Upper lobe of left lung (tissue), 6 donors: Measurements from ENCODE around the gene GLOD4. TPM values are rescaled to one million over a fixed set of nuclear protein-coding genes. Genes with fewer than 3 reads are reported as not detected.

Experiments
- ATAC-seq, 2 donors: fragments of 200-7000 bp; cut with Tn5 transposase; one replicate each; pipeline ENCODE4 v1.9.1; 2022; ENCODE audit warnings: mild to moderate bottlenecking in 2 of 2, moderate library complexity in 2 of 2; ENCODE audit not compliant: low FRiP score in 2 of 2
- DNase-seq, 2 donors: peaks; one replicate each; pipeline ENCODE4 v3.0.0-alpha.2; 2019 to 2020
- H3K27ac ChIP-seq, 4 donors: fragments of 200-600 bp; sonication (generic); one replicate each; pipeline ENCODE4 v1.5.1; 2016 to 2019
- H3K27me3 ChIP-seq, 4 donors: fragments of 200-600 bp; sonication (generic); one replicate each; pipeline ENCODE4 v1.5.1; 2017 to 2019
- H3K36me3 ChIP-seq, 4 donors: fragments of 200-600 bp; sonication (generic); one replicate each; pipeline ENCODE4 v1.5.1; 2016 to 2019
- H3K4me1 ChIP-seq, 4 donors: fragments of 200-600 bp; sonication (generic); one replicate each; pipeline ENCODE4 v1.5.1; 2018 to 2019
- H3K4me3 ChIP-seq, 4 donors: fragments of 200-600 bp; sonication (generic); one replicate each; pipeline ENCODE4 v1.5.1; 2017 to 2019; ENCODE audit warnings: mild to moderate bottlenecking in 2 of 4, moderate library complexity in 1 of 4
- H3K9me3 ChIP-seq, 4 donors: fragments of 200-600 bp; sonication (generic); one replicate each; pipeline ENCODE4 v1.5.1; 2018 to 2019
- EP300 ChIP-seq, 4 donors: sonication (generic); formaldehyde crosslinking; IDR thresholded peaks; one replicate each; pipeline ENCODE4 v1.5.1; 2017; ENCODE audit warnings: antibody characterized with exemption in 4 of 4, control low read depth in 2 of 4
- POLR2A ChIP-seq, 4 donors: fragments of 450-650 bp; IDR thresholded peaks; one replicate each; pipeline ENCODE4 v1.5.1; 2016 to 2017; ENCODE audit warnings: antibody characterized with exemption in 4 of 4, mild to moderate bottlenecking in 2 of 4
- POLR2AphosphoS5 ChIP-seq, 2 donors: sonication (generic); formaldehyde crosslinking; IDR thresholded peaks; one replicate each; pipeline ENCODE4 v1.5.1; 2017; ENCODE audit warnings: antibody characterized with exemption in 2 of 2
- WGBS, 2 donors: methylation state at CpG; one replicate each; pipeline ENCODE4 v1.1.5; 2017 to 2018; 5-methylcytosine and 5-hydroxymethylcytosine counted together
- total RNA-seq, 6 donors: library from RNA; depleted of rRNA in 4 of 6; stranded (reverse); fragments of >200 nt in 4 of 6; gene quantifications; one replicate each; pipeline versions ENCODE4 v1.1.0 to v1.2.1, GENCODE V29; 2016 to 2021
- TF ChIP-seq, protein P1 (sequence below), 6 experiments: fragments of 450-650 bp in 4 of 6; fragments of 200-600 bp in 2 of 6; sonication (generic) in 2 of 6; IDR thresholded peaks; one replicate each; pipeline ENCODE4 v1.5.1; 2016 to 2019; ENCODE audit warnings: antibody characterized with exemption in 6 of 6
- donor health status: DM: no; HTN: no; CAD: no; lungs with moderate emphysema.
- donor health status: DM: no; HTN: yes; CAD: no; lungs with severe emphysema.

The GLOD4 gene
- total RNA-seq, 6 donors from 2014 or later: 41.0 to 92.2 (median 51.8) TPM

DNA sequence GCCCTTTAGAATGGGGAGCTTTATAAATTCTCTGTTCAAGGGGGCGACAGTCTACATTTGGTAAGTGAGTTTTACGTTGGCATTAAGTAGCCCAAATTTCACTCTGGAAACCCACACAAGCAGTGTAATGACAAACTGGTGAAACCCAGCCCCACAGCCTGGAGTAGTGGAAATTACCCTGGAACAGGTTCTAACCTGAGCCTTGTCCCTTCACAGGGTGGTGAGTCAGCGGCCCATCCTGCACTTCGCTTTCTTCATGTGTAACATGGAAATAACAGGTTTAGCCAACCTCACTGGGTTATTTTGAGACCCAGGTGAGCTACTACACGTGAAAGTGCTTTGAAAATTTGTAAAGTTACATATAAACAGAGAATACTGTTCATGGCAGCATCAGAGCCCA, 53.2 kb downstream of the GLOD4 start:
- H3K9me3 ChIP-seq: no peaks in the 10 kb centered on the region
- peak in 1 of 2 donors; percentile 56 for ATAC-seq
- DNase-seq: peak in 1 of 2 donors; percentile 44
- TF ChIP-seq, protein P1, sequence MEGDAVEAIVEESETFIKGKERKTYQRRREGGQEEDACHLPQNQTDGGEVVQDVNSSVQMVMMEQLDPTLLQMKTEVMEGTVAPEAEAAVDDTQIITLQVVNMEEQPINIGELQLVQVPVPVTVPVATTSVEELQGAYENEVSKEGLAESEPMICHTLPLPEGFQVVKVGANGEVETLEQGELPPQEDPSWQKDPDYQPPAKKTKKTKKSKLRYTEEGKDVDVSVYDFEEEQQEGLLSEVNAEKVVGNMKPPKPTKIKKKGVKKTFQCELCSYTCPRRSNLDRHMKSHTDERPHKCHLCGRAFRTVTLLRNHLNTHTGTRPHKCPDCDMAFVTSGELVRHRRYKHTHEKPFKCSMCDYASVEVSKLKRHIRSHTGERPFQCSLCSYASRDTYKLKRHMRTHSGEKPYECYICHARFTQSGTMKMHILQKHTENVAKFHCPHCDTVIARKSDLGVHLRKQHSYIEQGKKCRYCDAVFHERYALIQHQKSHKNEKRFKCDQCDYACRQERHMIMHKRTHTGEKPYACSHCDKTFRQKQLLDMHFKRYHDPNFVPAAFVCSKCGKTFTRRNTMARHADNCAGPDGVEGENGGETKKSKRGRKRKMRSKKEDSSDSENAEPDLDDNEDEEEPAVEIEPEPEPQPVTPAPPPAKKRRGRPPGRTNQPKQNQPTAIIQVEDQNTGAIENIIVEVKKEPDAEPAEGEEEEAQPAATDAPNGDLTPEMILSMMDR (IDR thresholded peaks at IDR 0.05): no peak
- TF ChIP-seq EP300 (IDR thresholded peaks at IDR 0.05) (no peak), POLR2A (IDR thresholded peaks at IDR 0.05) (no peak), POLR2AphosphoS5 (IDR thresholded peaks at IDR 0.05) (no peak)
- no peak overlapping the region for H3K4me3 ChIP-seq
- WGBS, 2 donors: 81 to 85% methylated on average over 5 of the region's 5 CpGs
- H3K36me3 ChIP-seq: no peaks in the 10 kb centered on the region
- no peaks in the 10 kb centered on the region for H3K27me3 ChIP-seq
- H3K4me1 ChIP-seq: peaks cover 0 to 35% (median 10%) of the 10 kb centered on the region in 4 donors
- peak overlapping the region in 1 of 4 donors; percentile 18 for H3K27ac ChIP-seq

DNA sequence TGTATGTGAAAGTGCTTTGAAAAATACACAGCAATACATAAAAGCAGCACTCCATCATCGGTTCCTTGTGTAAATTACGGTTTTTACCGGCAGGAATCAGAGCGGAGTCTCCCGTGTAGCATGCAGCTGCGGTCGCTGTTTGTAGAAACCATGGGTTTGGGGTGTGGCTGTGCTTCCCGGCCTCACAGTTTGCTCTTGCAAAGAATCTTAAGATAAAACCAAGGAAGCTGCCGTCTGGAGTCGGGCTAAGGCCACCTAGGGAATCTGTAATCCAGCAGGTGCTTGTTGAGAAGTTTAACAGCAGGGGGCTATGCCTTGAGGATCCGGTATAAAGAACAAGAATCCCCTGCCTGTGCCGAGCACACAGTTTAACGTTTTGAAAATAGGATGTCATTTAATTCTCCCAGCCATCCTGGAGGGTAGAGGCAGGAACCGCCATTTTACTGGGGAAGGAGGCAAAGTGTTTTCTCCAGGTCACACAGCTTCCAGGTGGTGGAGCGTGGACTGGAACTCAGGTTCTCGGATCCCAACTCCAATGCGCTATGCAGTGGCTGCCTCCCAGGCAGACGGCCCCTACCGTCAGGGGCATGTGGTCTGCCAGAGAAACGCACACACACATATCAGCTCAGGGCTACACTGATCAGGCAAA, 55.7 kb downstream of the GLOD4 start:
- H3K9me3 ChIP-seq: no peaks in the 10 kb centered on the region
- no peaks in the 10 kb centered on the region for H3K36me3 ChIP-seq
- no peak for TF ChIP-seq POLR2AphosphoS5 (IDR thresholded peaks at IDR 0.05)
- TF ChIP-seq POLR2A (IDR thresholded peaks at IDR 0.05): no peak
- TF ChIP-seq EP300 (IDR thresholded peaks at IDR 0.05): no peak
- TF ChIP-seq, protein P1 (IDR thresholded peaks at IDR 0.05): no peak
- H3K4me1 ChIP-seq: peaks cover 0 to 14% (median 3%) of the 10 kb centered on the region in 4 donors
- no peak overlapping the region for H3K4me3 ChIP-seq
- H3K27ac ChIP-seq: peak overlapping the region; percentile 52 to 79 (median 67)
- ATAC-seq (peak in 1 of 2 donors; percentile 20), DNase-seq (peak; percentile 20 to 33)
- no peaks in the 10 kb centered on the region for H3K27me3 ChIP-seq
- WGBS, 2 donors: 56 to 69% methylated on average over 19 to 20 of the region's 20 CpGs

DNA sequence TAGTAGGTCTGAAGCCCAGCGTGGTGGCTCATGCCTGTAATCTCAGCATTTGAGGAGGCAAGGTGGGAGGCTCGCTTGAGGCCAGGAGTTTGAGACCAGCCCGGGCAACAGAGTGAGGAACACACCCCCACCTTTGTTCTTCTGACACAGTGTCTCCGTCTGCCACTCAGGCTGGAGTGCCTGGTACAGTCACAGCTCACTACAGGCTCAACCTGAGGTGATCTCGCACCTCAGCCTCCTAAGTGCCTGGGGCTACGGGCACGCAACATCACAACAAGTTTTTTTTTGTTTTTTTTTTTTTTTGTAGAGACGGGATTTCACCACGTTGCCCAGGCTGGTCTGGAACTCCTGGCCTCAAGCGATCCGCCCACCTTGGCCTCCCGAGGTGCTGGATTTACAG, 56.3 kb downstream of the GLOD4 start:
- peak in 1 of 2 donors; percentile 49 for DNase-seq
- Histone ChIP-seq H3K36me3 (no peaks in the 10 kb centered on the region), H3K4me1 (peaks cover 0 to 12% (median 0%) of the 10 kb centered on the region in 4 donors), H3K4me3 (no peak overlapping the region), H3K27me3 (no peaks in the 10 kb centered on the region), H3K9me3 (no peaks in the 10 kb centered on the region), H3K27ac (peak overlapping the region; percentile 44 to 79 (median 64))
- peak; percentile 32 to 80 for ATAC-seq
- TF ChIP-seq POLR2AphosphoS5 (IDR thresholded peaks at IDR 0.05): no peak
- 74 to 75% methylated on average over 12 of the region's 12 CpGs for WGBS, 2 donors

DNA sequence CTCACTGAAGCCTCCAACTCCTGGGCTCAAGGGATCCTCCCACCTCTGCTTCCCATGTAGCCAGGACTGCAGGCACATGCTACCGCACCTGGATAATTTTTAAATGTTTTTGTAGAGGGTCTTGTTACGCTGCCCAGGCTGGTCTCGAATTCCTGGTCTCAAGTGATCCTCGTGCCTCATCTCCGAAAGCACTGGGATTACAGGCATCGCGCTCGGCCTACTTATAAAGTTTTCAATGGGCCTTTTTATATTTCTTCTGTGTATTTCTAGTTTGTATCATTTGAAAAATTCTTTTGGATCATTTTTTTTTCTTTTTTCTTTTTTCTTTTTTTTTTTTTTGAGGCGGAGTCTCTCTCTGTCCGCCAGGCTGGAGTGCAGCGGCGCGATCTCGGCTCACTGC, 57.0 kb downstream of the GLOD4 start:
- Histone ChIP-seq H3K27me3 (no peaks in the 10 kb centered on the region), H3K4me3 (no peak overlapping the region), H3K9me3 (no peaks in the 10 kb centered on the region), H3K36me3 (no peaks in the 10 kb centered on the region), H3K27ac (no peak overlapping the region), H3K4me1 (peaks cover 0 to 12% (median 0%) of the 10 kb centered on the region in 4 donors)
- WGBS, 2 donors: 96 to 97% methylated on average over 14 of the region's 14 CpGs
- no peak for TF ChIP-seq EP300 (IDR thresholded peaks at IDR 0.05)
- TF ChIP-seq POLR2A (IDR thresholded peaks at IDR 0.05): no peak
- TF ChIP-seq, protein P1 (IDR thresholded peaks at IDR 0.05): no peak
- no peak for TF ChIP-seq POLR2AphosphoS5 (IDR thresholded peaks at IDR 0.05)
- DNase-seq (no peak), ATAC-seq (no peak)

DNA sequence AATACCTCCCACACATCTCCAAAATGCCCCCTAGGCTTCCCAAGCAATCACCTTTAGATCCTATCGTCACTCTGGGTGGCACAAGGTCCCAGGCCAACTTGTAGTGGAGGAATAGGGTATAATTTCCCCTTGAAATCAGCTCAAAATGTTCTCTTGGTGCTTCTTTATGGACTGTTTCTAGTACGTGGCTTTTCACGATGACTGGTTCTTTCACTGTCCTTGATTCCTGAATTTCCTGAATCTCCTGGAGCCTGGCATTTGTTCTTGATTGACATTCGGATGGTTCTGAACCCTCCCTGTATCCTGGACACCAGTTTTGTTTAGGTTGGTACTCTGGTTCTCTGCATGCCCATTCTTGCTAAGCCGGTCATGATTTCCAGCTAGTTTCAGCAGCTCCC, 60.5 kb downstream of the GLOD4 start:
- 82 to 88% methylated on average over 5 of the region's 5 CpGs for WGBS, 2 donors
- ATAC-seq: no peak

More for the DNA sequence above, 60.5 kb downstream of the GLOD4 start:
- no peak for TF ChIP-seq POLR2A (IDR thresholded peaks at IDR 0.05)
- TF ChIP-seq EP300 (IDR thresholded peaks at IDR 0.05): no peak
- TF ChIP-seq, protein P1 (IDR thresholded peaks at IDR 0.05): no peak
- no peak for TF ChIP-seq POLR2AphosphoS5 (IDR thresholded peaks at IDR 0.05)
- H3K27me3 ChIP-seq: no peaks in the 10 kb centered on the region
- H3K4me1 ChIP-seq: peaks cover 0 to 9% (median 2%) of the 10 kb centered on the region in 4 donors
- no peaks in the 10 kb centered on the region for H3K9me3 ChIP-seq
- no peak overlapping the region for H3K4me3 ChIP-seq
- no peak overlapping the region for H3K27ac ChIP-seq
- DNase-seq: no peak
- no peaks in the 10 kb centered on the region for H3K36me3 ChIP-seq
